Bronchial epithelial cell (primary cell): Measurements from ENCODE around the gene WASL. TPM values are rescaled to one million over a fixed set of nuclear protein-coding genes. Genes with fewer than 3 reads are reported as not detected.

ENCODE experiments used
- DNase-seq: peaks from one replicate; pipeline ENCODE4 v3.0.0-alpha.2; 2010; ENCODE audit warnings: low read depth
- FAIRE-seq: peaks from 2 replicates; lab custom pipeline; 2011; peaks lifted over from hg19 to GRCh38; lab: Jason Lieb, UNC
- H3K27me3 ChIP-seq: 2 replicates; pipeline ENCODE4 v1.5.1; 2011; ENCODE audit warnings: low read length; ENCODE audit not compliant: control insufficient read depth, insufficient read depth
- H3K36me3 ChIP-seq: 2 replicates; pipeline ENCODE4 v1.5.1; 2011; ENCODE audit warnings: low read length; ENCODE audit not compliant: control insufficient read depth, insufficient read depth
- H3K4me3 ChIP-seq: 2 replicates; pipeline ENCODE4 v1.5.1; 2011; ENCODE audit warnings: mild to moderate bottlenecking, low read depth, low read length, control low read depth
- total RNA-seq: library from RNA; depleted of rRNA; stranded (reverse); fragments of >200 nt; gene quantifications from 2 replicates; pipeline ENCODE4 v1.2.1, GENCODE V29; 2014
- TF ChIP-seq, protein P1 (sequence below): IDR thresholded peaks from 2 replicates; pipeline ENCODE4 v1.5.1; 2011; ENCODE audit warnings: mild to moderate bottlenecking, moderate library complexity, low read length, control low read depth, inconsistent platforms; ENCODE audit not compliant: insufficient read depth, severe bottlenecking

The WASL gene
- total RNA-seq, 1 donor from 2014 or later: 15.0 TPM

DNA sequence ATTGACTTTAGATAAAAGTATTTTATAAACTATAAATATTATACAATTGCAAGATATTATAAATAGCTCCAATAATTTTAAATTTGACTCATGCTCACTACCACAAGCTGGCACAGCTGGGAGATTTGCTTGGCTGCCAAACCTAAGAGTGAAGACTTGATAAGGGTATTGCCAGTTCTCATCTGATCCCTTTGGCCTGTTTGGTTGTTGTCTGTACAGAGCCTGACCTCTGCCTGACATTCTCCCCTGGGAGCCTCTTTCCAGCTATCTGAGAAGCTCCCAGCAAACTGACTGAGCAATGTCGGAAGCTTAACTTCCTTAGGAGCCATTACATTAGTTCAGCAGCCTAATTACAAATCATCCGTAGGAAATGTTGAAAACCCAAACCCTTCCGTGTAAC is 103.3 kb downstream of the WASL start:
- TF ChIP-seq, protein P1, sequence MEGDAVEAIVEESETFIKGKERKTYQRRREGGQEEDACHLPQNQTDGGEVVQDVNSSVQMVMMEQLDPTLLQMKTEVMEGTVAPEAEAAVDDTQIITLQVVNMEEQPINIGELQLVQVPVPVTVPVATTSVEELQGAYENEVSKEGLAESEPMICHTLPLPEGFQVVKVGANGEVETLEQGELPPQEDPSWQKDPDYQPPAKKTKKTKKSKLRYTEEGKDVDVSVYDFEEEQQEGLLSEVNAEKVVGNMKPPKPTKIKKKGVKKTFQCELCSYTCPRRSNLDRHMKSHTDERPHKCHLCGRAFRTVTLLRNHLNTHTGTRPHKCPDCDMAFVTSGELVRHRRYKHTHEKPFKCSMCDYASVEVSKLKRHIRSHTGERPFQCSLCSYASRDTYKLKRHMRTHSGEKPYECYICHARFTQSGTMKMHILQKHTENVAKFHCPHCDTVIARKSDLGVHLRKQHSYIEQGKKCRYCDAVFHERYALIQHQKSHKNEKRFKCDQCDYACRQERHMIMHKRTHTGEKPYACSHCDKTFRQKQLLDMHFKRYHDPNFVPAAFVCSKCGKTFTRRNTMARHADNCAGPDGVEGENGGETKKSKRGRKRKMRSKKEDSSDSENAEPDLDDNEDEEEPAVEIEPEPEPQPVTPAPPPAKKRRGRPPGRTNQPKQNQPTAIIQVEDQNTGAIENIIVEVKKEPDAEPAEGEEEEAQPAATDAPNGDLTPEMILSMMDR: no peak
- no peak overlapping the region for H3K4me3 ChIP-seq
- no peak for DNase-seq
- FAIRE-seq: no peak
- no peaks in the 10 kb centered on the region for H3K27me3 ChIP-seq
- H3K36me3 ChIP-seq: no peaks in the 10 kb centered on the region

- peak; percentile 71 for DNase-seq
- Histone ChIP-seq H3K27me3 (no peaks in the 10 kb centered on the region), H3K36me3 (no peaks in the 10 kb centered on the region), H3K4me3 (no peak overlapping the region)
- no peak for FAIRE-seq
- TF ChIP-seq, protein P1: no peak
These were observed 105.0 kb downstream of the WASL start for GRCh38 chr7:123643495-123644441.

GRCh38 chr7:123641901-123642300 is 106.9 kb downstream of the WASL start:
- H3K4me3 ChIP-seq: no peak overlapping the region
- TF ChIP-seq, protein P1: no peak
- H3K36me3 ChIP-seq: no peaks in the 10 kb centered on the region
- DNase-seq (no peak), FAIRE-seq (no peak)
- H3K27me3 ChIP-seq: no peaks in the 10 kb centered on the region

- DNase-seq (no peak), FAIRE-seq (no peak)
- H3K36me3 ChIP-seq: no peaks in the 10 kb centered on the region
- no peak overlapping the region for H3K4me3 ChIP-seq
- H3K27me3 ChIP-seq: no peaks in the 10 kb centered on the region
- TF ChIP-seq, protein P1: no peak
These were observed 108.2 kb downstream of the WASL start for GRCh38 chr7:123640583-123640982.

- DNase-seq: no peak
- Histone ChIP-seq H3K27me3 (no peaks in the 10 kb centered on the region), H3K4me3 (no peak overlapping the region), H3K36me3 (no peaks in the 10 kb centered on the region)
- no peak for FAIRE-seq
- TF ChIP-seq, protein P1: no peak
These were observed 109.2 kb downstream of the WASL start for GRCh38 chr7:123639631-123640030.

DNA sequence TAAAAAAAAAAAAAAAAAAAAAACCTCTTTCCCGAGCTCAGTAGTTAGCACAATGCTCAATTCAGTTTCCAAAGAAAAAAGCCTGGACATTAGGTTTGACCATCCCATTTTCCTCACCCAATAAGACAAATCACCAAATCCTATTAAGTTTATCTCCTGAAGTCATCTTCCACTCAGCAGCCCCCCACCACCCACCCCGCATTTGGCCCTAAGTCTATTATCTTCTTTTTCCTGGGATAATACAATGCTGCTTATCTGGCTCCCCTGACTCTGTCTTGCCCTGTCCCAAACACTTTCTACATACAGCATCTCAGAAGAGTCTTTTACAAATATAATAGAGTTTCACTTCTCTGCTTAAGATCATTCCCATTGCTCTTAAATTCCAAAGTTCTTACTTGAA is 110.9 kb downstream of the WASL start:
- DNase-seq: no peak
- TF ChIP-seq, protein P1: no peak
- FAIRE-seq: no peak
- Histone ChIP-seq H3K4me3 (no peak overlapping the region), H3K27me3 (no peaks in the 10 kb centered on the region), H3K36me3 (no peaks in the 10 kb centered on the region)
